GM18508 (cell line): ENCODE results near the gene RNF220.

ENCODE experiments used
- ATAC-seq: cut with Tn5 transposase; IDR thresholded peaks from one replicate; pipeline ENCODE4 v1.9.1; 2021; ENCODE audit warnings: moderate number of reproducible peaks; ENCODE audit not compliant: insufficient read depth, unreplicated experiment

RNF220 gene

GRCh38 chr1:44425341-44426082 lies 20.5 kb downstream of the RNF220 start:
- no peak for ATAC-seq

- ATAC-seq = no peak
Observed at GRCh38 chr1:44431861-44432260, 26.8 kb downstream of the RNF220 start.

DNA sequence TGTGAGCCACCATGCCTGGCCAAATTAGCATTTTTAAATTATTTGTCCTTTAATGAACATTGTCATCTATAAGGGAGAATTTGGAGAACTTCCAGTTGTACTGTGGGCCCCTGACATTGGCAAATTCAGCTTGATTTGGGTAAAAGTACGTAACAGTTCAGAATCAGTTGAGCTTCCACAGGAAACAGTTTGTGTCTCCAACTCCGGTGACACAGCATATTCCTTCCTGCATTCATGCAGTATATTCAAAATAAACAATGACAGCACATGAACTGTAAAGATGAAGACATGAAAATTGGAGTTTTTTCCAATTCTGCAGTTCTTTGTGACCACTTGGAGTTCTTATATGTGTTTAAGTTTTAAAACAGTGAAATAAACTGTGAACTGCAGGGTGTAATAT lies 28.2 kb downstream of the RNF220 start:
- ATAC-seq = no peak

DNA sequence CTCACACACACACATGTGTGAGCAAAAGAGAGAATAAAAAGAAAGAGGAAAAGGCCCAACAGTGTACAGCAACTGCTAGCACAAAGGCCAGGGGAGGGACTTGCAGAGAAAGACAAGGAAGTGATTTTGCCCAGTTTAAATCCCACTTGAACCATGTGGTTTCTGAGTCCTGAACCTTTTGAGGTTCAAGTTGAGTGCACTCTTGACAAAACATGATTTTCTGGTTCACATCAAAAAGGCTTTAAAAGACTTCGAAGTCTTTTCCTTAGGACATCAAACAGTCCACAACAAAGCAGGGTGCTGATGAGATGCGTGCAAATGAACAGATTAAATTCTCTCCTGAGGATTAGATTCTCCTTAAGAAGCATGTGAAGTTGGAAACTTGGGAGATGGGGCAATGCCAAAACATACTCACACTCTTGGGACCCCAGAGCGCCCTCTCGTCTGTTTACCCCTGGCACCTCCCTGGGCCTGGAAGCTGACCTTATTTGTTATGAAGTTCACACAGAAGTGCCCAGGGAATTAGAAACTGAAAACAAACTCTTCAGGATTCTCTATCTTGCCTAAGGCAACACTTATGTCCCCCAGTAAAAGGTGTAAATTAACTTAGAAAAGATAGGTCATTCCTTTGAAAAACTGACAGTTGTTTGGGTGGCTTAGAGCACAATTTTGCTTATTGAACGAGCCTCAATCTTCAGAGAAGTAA lies 31.5 kb downstream of the RNF220 start:
- ATAC-seq = no peak

GRCh38 chr1:44437107-44437716 lies 32.2 kb downstream of the RNF220 start:
- no peak for ATAC-seq

GRCh38 chr1:44442791-44443190 lies 37.7 kb downstream of the RNF220 start:
- ATAC-seq = no peak

DNA sequence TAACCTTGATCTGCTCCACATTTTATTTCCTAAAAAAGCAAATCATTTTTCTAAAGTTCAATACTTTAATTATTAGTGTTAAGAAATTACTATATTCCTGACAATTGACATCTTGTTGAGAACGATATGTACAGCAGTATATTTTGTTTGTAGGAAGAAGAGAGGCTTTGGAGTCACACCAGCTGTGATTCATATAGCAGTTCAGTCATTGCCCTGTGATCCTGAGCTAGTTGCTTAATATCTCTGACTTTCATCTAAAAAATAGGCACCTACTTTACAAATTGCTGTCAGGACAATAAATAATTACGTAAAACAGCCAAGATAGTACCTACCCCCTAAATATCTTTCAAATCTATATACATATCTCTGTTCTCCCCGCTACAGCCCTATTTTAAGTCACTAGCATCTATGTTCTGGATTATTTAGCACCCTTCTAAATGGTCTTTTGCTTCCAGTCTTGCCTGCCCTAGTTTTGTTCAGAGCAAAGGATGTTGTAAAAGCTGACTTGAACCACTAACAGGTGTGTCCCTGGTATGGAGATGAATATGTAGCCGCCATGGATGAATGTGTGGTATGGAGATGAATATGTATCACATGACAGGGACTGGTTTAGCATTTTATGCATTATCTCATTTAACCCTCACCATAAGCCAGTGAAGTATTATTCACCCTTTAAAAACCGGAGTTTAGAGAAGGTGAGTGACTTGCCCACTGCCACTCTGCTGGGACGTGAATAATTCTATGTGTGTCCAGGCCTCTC lies 42.2 kb downstream of the RNF220 start:
- ATAC-seq = no peak

DNA sequence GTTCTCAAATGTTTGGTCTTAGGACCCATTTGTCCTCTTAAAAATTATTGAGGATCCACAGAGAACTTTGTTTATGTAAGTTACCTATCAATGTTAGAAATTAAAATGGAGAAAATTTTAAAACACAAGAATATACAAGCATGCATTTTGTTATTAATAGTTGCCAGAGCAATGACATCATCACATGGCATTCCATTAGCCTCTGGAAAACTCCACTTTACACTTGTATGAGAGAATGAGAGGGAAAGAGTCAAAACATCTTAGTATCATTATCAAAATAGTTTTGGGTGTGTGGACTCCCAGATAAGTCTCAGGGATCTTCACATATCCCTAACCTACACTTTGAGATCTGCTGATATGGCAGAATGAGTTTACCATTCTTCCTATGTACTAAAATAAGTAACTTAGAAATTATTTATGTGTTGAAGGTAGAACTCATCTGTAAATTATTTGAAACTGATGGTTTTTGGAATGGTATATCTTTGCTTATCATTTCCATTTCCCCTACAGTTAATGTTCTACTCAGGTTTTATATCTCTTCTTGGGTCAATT lies 48.8 kb downstream of the RNF220 start:
- no peak for ATAC-seq

- no peak for ATAC-seq
Observed at GRCh38 chr1:44454704-44455103, 49.6 kb downstream of the RNF220 start.

- no peak for ATAC-seq
Observed at GRCh38 chr1:44460107-44460882, 55.2 kb downstream of the RNF220 start.

DNA sequence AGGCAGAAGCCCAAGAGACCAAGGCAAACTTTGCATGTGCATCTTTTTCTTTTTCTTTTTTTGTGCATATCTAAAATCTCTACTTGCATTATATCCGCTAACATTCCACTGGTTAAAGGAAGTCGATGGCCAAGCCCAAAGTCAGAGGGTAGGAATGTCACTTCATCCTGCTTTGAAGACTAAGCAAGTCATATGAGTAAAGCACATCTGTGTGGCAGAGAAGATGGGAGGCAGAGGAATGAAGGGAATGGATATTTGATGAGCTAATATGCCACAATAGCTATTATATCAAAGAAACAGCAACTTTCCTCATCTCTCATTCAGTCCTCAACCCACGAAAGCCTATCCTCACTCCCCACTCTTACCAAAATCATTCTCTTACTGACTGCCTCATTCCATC lies 59.3 kb downstream of the RNF220 start:
- ATAC-seq = no peak

DNA sequence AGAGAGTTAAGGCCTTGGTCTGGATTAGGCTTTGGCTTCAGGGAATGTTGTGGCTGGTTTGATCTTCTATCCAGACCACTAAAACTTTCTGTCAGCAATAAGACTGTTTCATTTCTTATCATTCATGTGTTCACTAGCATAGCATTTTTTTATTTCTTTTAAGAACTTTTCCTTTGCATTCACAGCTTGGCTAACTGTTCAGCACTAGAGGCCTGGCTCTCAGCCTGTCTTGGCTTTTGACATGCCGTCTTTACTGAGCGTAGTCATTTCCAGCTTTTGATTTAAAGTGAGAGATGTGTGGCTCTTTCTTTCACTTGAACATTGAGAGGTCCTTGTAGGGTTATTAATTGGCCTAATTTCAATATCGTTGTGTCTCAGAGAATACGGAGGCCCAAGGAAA lies 62.5 kb downstream of the RNF220 start:
- ATAC-seq = no peak

DNA sequence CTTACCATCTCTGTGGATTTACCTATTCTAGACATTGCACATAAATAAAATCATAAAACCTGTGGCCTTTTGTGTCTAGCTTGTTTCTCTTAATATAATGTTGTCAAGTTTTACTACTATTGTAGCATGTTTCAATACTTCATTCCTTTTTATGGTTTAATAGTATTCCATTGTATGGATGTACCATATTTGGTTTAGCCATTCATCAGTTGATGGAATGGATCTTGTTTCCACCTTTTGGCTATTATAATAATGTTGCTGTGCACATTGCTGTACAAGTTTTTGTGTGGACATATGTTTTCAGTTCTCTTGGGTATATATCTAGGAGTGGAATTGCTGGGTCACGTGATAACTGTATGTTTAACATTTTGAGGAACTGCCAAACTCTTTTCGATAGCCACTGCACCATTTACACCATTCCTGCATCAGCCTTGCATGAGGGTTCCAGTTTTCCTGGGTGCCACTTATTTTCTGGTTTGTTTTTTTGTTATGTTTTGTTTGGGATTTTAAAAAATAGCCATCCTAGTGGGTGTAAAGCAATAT lies 66.9 kb downstream of the RNF220 start:
- no peak for ATAC-seq

- no peak for ATAC-seq
Observed at GRCh38 chr1:44472620-44473525, 67.8 kb downstream of the RNF220 start.

DNA sequence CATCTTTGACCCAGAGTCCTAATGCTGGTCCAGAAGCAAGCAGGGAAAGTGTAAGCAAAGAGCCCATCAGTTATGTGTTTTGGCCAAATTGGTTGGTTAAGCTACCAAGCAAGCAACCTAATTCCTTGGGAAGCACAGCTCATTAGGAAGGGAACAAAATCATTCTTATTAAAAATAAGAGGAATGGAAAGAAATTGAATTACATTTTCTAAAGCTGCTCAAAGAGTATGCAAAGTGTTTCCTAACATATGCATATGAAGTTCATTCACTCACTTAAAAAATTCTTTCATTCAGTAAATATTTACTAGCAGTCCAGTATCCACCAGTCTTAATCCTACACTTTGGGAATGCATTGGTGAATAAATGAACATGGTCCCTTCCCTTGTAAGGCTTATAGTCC lies 71.8 kb downstream of the RNF220 start:
- no peak for ATAC-seq

GRCh38 chr1:44481701-44482100 lies 76.6 kb downstream of the RNF220 start:
- ATAC-seq = no peak

- ATAC-seq = no peak
Observed at GRCh38 chr1:44483089-44483874, 78.2 kb downstream of the RNF220 start.
